PC-3 (cell line): ENCODE results near the gene DGCR2. TPM values are rescaled to one million over a fixed set of nuclear protein-coding genes. Genes with fewer than 3 reads are reported as not detected.
A peak's percentile ranks its signal among the peaks of the same experiment; 100 is the strongest.

Experiments
- ATAC-seq: fragments of 200-7000 bp; cut with Tn5 transposase; 2 replicates; pipeline ENCODE4 v1.9.1; 2020; ENCODE audit warnings: mild to moderate bottlenecking, moderate library complexity
- BruUV-seq: library from RNA; stranded (reverse); fragments of 400-500 nt; replicated peaks from 2 replicates; lab custom pipeline; 2021; lab: Mats Ljungman, UMichigan
- CTCF ChIA-PET: fragments of 300-600 bp; sonication (Branson Sonifier 250); formaldehyde crosslinking; loops from one replicate; lab custom pipeline; 2022; ENCODE audit warnings: antibody characterized with exemption; lab: Charles Lee
- POLR2A ChIA-PET: fragments of 300-600 bp; sonication (Branson Sonifier 250); formaldehyde crosslinking; loops from one replicate; lab custom pipeline; 2022; ENCODE audit warnings: antibody characterized with exemption; ENCODE audit not compliant: unreplicated experiment; lab: Charles Lee
- DNase-seq: peaks from one replicate; pipeline ENCODE4 v3.0.0-alpha.2; 2015
- H2AFZ ChIP-seq: fragments of 300-600 bp; sonication (generic); 2 replicates; pipeline ENCODE4 v1.6.0; 2016; ENCODE audit warnings: antibody characterized with exemption, low read length
- H3F3A ChIP-seq: fragments of 300-600 bp; sonication (generic); one replicate; pipeline ENCODE4 v1.6.0; 2017; ENCODE audit warnings: antibody characterized with exemption, low read length, control low read depth, mild to moderate bottlenecking; ENCODE audit not compliant: unreplicated experiment
- H3K27ac ChIP-seq: fragments of 300-600 bp; sonication (generic); 2 replicates; pipeline ENCODE4 v1.5.1; 2016; ENCODE audit warnings: mild to moderate bottlenecking, low read length
- H3K27me3 ChIP-seq: fragments of 300-600 bp; sonication (generic); 2 replicates; pipeline ENCODE4 v1.6.1; 2016; ENCODE audit warnings: low read length, mixed read lengths
- H3K36me3 ChIP-seq: fragments of 300-600 bp; sonication (generic); 2 replicates; pipeline ENCODE4 v1.6.1; 2016; ENCODE audit warnings: low read depth, mixed run types, low read length, mixed read lengths
- H3K4me1 ChIP-seq: fragments of 300-600 bp; sonication (generic); 2 replicates; pipeline ENCODE4 v1.5.1; 2016; ENCODE audit warnings: low read length; ENCODE audit not compliant: insufficient read depth
- H3K4me2 ChIP-seq: fragments of 300-600 bp; sonication (generic); 2 replicates; pipeline ENCODE4 v1.6.0; 2016; ENCODE audit warnings: low read length
- H3K4me3 ChIP-seq: fragments of 300-600 bp; sonication (generic); 2 replicates; pipeline ENCODE4 v1.5.1; 2016; ENCODE audit warnings: mild to moderate bottlenecking, low read length, mixed read lengths
- H3K79me2 ChIP-seq: fragments of 300-600 bp; sonication (generic); 2 replicates; pipeline ENCODE4 v1.6.1; 2017; ENCODE audit warnings: low read length, mixed read lengths
- H3K9ac ChIP-seq: fragments of 300-600 bp; sonication (generic); 2 replicates; pipeline ENCODE4 v1.6.0; 2016; ENCODE audit warnings: mild to moderate bottlenecking, low read length
- H3K9me2 ChIP-seq: fragments of 300-600 bp; sonication (generic); replicated peaks from 2 replicates; pipeline ENCODE4 v1.6.1; 2016; ENCODE audit warnings: mixed run types, low read length, mixed read lengths
- H3K9me3 ChIP-seq: fragments of 300-600 bp; sonication (generic); 2 replicates; pipeline ENCODE4 v1.6.1; 2016; ENCODE audit warnings: low read length, mixed read lengths
- H4K20me1 ChIP-seq: fragments of 300-600 bp; sonication (generic); 2 replicates; pipeline ENCODE4 v1.6.1; 2016; ENCODE audit warnings: low read length, mixed read lengths
- CTCF ChIP-seq: fragments of 300-600 bp; sonication (generic); conservative IDR thresholded peaks from 2 replicates; pipeline ENCODE4 v1.5.1; 2017; ENCODE audit warnings: antibody characterized with exemption, low read depth, mild to moderate bottlenecking, low read length
- EZH2 ChIP-seq: fragments of 300-600 bp; sonication (generic); IDR thresholded peaks from one replicate; pipeline ENCODE4 v1.6.1; 2017; ENCODE audit warnings: antibody characterized with exemption, mild to moderate bottlenecking, low read length; ENCODE audit not compliant: unreplicated experiment
- EZH2phosphoT487 ChIP-seq: fragments of 300-600 bp; sonication (generic); IDR thresholded peaks from 2 replicates; pipeline ENCODE4 v1.6.1; 2018; ENCODE audit warnings: mild to moderate bottlenecking, antibody characterized with exemption, low read length, borderline replicate concordance
- intact Hi-C: fragments of 100-400 bp; cut with micrococcal nuclease; formaldehyde crosslinking; loops from 2 replicates; pipeline ENCODE4 v1.9.0; 2023
- total RNA-seq: library from RNA; depleted of rRNA; stranded (reverse); fragments of >200 nt; gene quantifications from 2 replicates; pipeline ENCODE4 v1.2.3, GENCODE V29; 2014

DGCR2 gene
- total RNA-seq, 1 experiment from 2014 or later, result 36.1 TPM

DNA sequence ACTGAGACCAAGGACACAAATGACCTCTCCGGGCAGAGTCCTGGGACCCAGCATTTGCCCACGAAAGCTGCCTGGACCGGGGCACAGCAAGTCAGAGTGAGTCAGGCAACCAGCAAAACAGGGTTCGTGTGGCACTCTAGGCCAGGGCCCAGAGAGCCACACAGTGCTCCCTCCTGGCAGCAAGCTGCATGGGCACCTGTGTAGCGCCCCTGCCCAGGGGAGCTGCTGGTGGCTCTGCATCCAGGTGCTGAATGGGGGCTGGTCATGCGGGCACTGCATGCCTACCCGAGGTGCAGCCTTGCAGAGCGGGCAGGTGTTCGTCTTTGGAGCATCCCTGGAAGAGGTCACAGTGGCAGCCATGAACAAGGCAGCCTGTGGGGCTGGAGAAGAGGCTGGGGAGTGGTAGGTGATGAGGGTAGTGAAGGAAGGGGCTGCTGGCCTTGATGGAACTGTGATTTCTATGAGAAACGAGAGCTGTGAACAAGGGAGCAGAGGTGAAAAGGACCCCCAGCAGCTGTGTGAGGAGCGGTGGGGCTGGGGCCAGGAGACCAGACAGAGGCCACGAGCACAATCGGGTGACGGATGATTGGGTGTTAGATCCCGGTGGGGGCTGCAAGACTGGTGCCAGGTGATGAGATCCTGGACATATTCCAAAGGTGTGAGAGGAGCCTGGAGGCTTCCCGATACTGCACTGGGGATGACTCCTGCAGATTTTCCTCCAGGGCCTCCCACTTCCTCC is 63.3 kb downstream of the DGCR2 start:
- Histone ChIP-seq H4K20me1 (no peaks in the 10 kb centered on the region), H3K27me3 (no peaks in the 10 kb centered on the region), H3K9me2 (no peaks in the 10 kb centered on the region), H3K4me1 (peaks cover 11% of the 10 kb centered on the region), H3K36me3 (no peaks in the 10 kb centered on the region; the same call in 1 of the 2 replicates), H3K4me2 (no peak overlapping the region), H2AFZ (no peak overlapping the region), H3F3A (no peaks in the 10 kb centered on the region), H3K79me2 (no peaks in the 10 kb centered on the region), H3K27ac (no peak overlapping the region), H3K9ac (no peak overlapping the region), H3K9me3 (no peaks in the 10 kb centered on the region), H3K4me3 (no peak overlapping the region)
- peak; percentile 16 for DNase-seq
- no TSS peak for BruUV-seq
- intact Hi-C loops, result no loop called here
- no peak for TF ChIP-seq EZH2
- TF ChIP-seq CTCF, result peak; percentile 33
- ChIA-PET POLR2A (no interaction called here), CTCF (no interaction called here)
- ATAC-seq, result no peak

DNA sequence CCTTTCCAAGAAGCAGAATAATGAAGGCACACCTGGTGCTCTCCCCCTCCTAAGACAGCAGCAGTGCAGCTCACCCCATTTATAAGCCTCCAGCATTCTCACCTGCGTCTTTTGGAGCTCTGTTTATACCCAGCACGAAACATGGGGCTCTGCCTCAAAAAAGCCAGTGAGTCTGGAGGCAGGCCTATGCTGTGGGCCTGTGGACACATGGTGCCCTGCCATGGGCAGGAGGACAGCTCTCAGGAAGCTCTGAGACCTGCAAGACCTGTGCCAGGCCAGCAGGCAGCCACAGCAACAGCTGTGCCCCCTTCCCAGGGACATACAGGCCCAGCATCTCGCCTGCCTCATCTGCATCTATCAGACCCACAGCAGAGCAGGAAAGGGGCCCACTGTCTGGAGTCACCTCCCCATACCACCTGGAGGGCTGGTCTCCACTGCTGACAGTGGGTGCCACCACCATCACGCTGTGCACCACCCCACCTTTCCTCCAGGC is 64.2 kb downstream of the DGCR2 start:
- Histone ChIP-seq H3K9me3 (no peaks in the 10 kb centered on the region), H3K27me3 (no peaks in the 10 kb centered on the region), H3F3A (no peaks in the 10 kb centered on the region), H3K4me1 (peaks cover 11% of the 10 kb centered on the region), H4K20me1 (no peaks in the 10 kb centered on the region), H3K4me3 (no peak overlapping the region), H3K27ac (no peak overlapping the region), H3K9ac (no peak overlapping the region), H3K9me2 (no peaks in the 10 kb centered on the region), H3K4me2 (no peak overlapping the region), H3K79me2 (no peaks in the 10 kb centered on the region), H3K36me3 (no peaks in the 10 kb centered on the region; the same call in 1 of the 2 replicates), H2AFZ (no peak overlapping the region)
- BruUV-seq, result no TSS peak
- POLR2A ChIA-PET, result no interaction called here
- CTCF ChIA-PET, result no interaction called here
- intact Hi-C loops, result no loop called here
- no peak for ATAC-seq
- TF ChIP-seq CTCF (no peak), EZH2 (no peak), EZH2phosphoT487 (no peak)
- no peak for DNase-seq

GRCh38 chr22:19057539-19057938 is 64.7 kb downstream of the DGCR2 start:
- CTCF ChIA-PET, result no interaction called here
- BruUV-seq, result no TSS peak
- no peaks in the 10 kb centered on the region for H3K27me3 ChIP-seq
- intact Hi-C loops, result no loop called here
- DNase-seq (no peak), ATAC-seq (no peak)
- no peaks in the 10 kb centered on the region; the same call in 1 of the 2 replicates for H3K36me3 ChIP-seq
- H3K9me2 ChIP-seq, result no peaks in the 10 kb centered on the region
- no peak overlapping the region for H3K27ac ChIP-seq
- H3K9me3 ChIP-seq, result no peaks in the 10 kb centered on the region
- H2AFZ ChIP-seq, result no peak overlapping the region
- no peak overlapping the region for H3K4me3 ChIP-seq
- no peak overlapping the region for H3K9ac ChIP-seq
- POLR2A ChIA-PET, result no interaction called here
- peaks cover 11% of the 10 kb centered on the region for H3K4me1 ChIP-seq
- H3K4me2 ChIP-seq, result no peak overlapping the region
- no peaks in the 10 kb centered on the region for H3K79me2 ChIP-seq
- no peaks in the 10 kb centered on the region for H4K20me1 ChIP-seq
- no peaks in the 10 kb centered on the region for H3F3A ChIP-seq
- TF ChIP-seq CTCF, result no peak
- TF ChIP-seq EZH2, result no peak
